Measurements from ENCODE around the gene CLTB. TPM values are rescaled to one million over a fixed set of nuclear protein-coding genes. Genes with fewer than 3 reads are reported as not detected.
A peak's percentile ranks its signal among the peaks of the same experiment; 100 is the strongest.

The CLTB gene
- total RNA-seq, 2 donors from 2014 or later = 64.0 to 80.5 TPM

- Mint-ChIP-seq H3K9me3 (no peaks in the 10 kb centered on the region), H3K27me3 (peaks cover 0 to 6% of the 10 kb centered on the region in 2 donors), H3K27ac (no peak overlapping the region), H3K36me3 (no peaks in the 10 kb centered on the region), H3K4me3 (no peak overlapping the region), H3K4me1 (ENCODE audit: low read depth in 2 of 2) (peaks cover 7 to 11% of the 10 kb centered on the region in 2 donors)
- no peak for DNase-seq (ENCODE audit: low spot score)
- no peak for ATAC-seq
These were observed 25.6 kb upstream of the CLTB start for GRCh38 chr5:176441921-176442323.

- DNase-seq (ENCODE audit: low spot score) = no peak
- no peak for ATAC-seq
- Mint-ChIP-seq H3K27me3 (peaks cover 0 to 6% of the 10 kb centered on the region in 2 donors), H3K4me3 (no peak overlapping the region), H3K9me3 (no peaks in the 10 kb centered on the region), H3K36me3 (no peaks in the 10 kb centered on the region), H3K27ac (no peak overlapping the region), H3K4me1 (ENCODE audit: low read depth in 2 of 2) (peaks cover 10 to 13% of the 10 kb centered on the region in 2 donors)
These were observed 24.8 kb upstream of the CLTB start for GRCh38 chr5:176440927-176441706.

GRCh38 chr5:176438959-176439757 is 22.8 kb upstream of the CLTB start:
- H3K36me3 Mint-ChIP-seq = no peaks in the 10 kb centered on the region

DNA sequence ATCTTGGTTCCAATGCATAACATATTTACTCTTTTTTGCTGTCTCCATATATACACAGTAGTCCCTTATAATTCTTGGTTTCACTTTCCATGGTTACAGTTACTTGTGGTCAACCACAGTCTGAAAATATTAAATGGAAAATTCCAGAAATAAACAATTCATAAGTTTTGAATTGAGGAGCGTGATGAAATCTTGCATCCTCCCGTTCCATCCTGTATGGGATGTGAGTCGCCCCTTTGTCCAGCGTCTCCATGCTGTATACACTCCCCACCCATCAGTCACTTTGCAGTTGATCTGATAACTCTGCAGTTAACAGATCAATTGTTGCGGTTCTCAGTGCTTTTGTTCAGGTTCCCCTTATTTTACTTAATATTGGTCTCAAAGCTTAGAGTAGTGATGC is 20.3 kb upstream of the CLTB start:
- Mint-ChIP-seq H3K9me3 (no peaks in the 10 kb centered on the region), H3K4me1 (ENCODE audit: low read depth in 2 of 2) (peaks cover 10% of the 10 kb centered on the region in 2 donors), H3K27ac (peak overlapping the region in 1 of 2 donors; percentile 6), H3K27me3 (peaks cover 0 to 4% of the 10 kb centered on the region in 2 donors), H3K36me3 (no peaks in the 10 kb centered on the region), H3K4me3 (peak overlapping the region; percentile 46)
- ATAC-seq (peak in 1 of 2 donors; percentile 44), DNase-seq (ENCODE audit: low spot score) (no peak)

More at GRCh38 chr5:176438959-176439757, 22.8 kb upstream of the CLTB start:
- H3K9me3 Mint-ChIP-seq = no peaks in the 10 kb centered on the region
- no peak for ATAC-seq
- H3K27ac Mint-ChIP-seq = no peak overlapping the region
- no peak for DNase-seq (ENCODE audit: low spot score)
- H3K4me3 Mint-ChIP-seq = no peak overlapping the region
- peaks cover 0 to 6% of the 10 kb centered on the region in 2 donors for H3K27me3 Mint-ChIP-seq
- H3K4me1 Mint-ChIP-seq (ENCODE audit: low read depth in 2 of 2) = peaks cover 10% of the 10 kb centered on the region in 2 donors

DNA sequence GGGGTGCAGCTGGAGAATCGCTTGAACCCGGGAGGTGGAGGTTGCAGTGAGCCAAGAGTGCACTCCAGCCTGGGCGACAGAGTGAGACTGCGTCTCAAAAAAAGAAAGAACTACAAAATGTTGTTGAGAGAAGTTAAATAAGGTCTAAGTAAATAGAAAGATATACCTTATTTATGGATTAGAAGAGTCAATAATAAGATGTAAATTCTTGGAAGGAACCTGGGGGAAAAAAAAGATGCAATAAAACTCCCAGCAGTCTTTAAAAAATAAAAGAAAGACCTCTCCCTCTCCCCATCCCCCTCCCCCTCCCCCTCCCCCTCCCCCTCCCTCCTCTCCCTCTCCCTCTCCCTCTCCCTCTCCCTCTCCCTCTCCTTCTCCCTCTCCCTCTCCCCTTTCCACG is 16.4 kb upstream of the CLTB start:
- ATAC-seq (no peak), DNase-seq (ENCODE audit: low spot score) (no peak)
- no peak overlapping the region for H3K27ac Mint-ChIP-seq
- H3K36me3 Mint-ChIP-seq = no peaks in the 10 kb centered on the region
- peaks cover 14 to 17% of the 10 kb centered on the region in 2 donors for H3K4me1 Mint-ChIP-seq (ENCODE audit: low read depth in 2 of 2)
- H3K27me3 Mint-ChIP-seq = peaks cover 0 to 2% of the 10 kb centered on the region in 2 donors
- no peak overlapping the region for H3K4me3 Mint-ChIP-seq
- H3K9me3 Mint-ChIP-seq = no peaks in the 10 kb centered on the region

- Mint-ChIP-seq H3K9me3 (no peaks in the 10 kb centered on the region), H3K4me1 (ENCODE audit: low read depth in 2 of 2) (peaks cover 4 to 7% of the 10 kb centered on the region in 2 donors), H3K4me3 (no peak overlapping the region), H3K36me3 (no peaks in the 10 kb centered on the region), H3K27me3 (no peaks in the 10 kb centered on the region), H3K27ac (peak overlapping the region in 1 of 2 donors; percentile 5)
- ATAC-seq (no peak), DNase-seq (ENCODE audit: low spot score) (no peak)
These were observed 13.6 kb upstream of the CLTB start for GRCh38 chr5:176429972-176430371.

DNA sequence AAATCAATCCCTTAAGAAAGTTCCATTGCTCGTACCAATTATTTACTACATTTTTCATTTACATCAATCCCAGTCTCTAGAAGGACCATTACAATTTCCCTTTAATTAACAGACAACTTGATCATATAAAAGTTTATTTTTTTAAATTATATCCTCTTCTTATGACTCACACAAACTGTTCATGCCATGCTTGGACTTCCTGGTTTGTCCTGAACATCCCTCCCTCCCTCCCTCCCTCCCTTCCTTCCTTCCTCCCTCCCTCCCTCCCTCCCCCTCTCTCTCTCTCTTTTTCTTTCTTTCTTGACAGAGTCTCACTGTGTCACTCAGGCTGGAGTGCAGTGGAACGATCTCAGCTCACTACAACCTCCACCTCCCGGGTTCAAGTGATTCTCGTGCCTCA is 11.6 kb upstream of the CLTB start:
- Mint-ChIP-seq H3K27me3 (peaks cover 0 to 3% of the 10 kb centered on the region in 2 donors), H3K36me3 (no peaks in the 10 kb centered on the region), H3K4me1 (ENCODE audit: low read depth in 2 of 2) (peaks cover 4 to 7% of the 10 kb centered on the region in 2 donors), H3K27ac (no peak overlapping the region), H3K9me3 (no peaks in the 10 kb centered on the region), H3K4me3 (no peak overlapping the region)
- DNase-seq (ENCODE audit: low spot score) = no peak
- ATAC-seq = no peak

GRCh38 chr5:176426876-176427275 is 10.5 kb upstream of the CLTB start:
- no peak overlapping the region for H3K4me3 Mint-ChIP-seq
- peaks cover 4 to 7% of the 10 kb centered on the region in 2 donors for H3K4me1 Mint-ChIP-seq (ENCODE audit: low read depth in 2 of 2)
- DNase-seq (ENCODE audit: low spot score) = no peak
- no peak overlapping the region for H3K27ac Mint-ChIP-seq
- H3K9me3 Mint-ChIP-seq = no peaks in the 10 kb centered on the region
- no peak for ATAC-seq
- no peaks in the 10 kb centered on the region for H3K36me3 Mint-ChIP-seq
- peaks cover 5 to 8% of the 10 kb centered on the region in 2 donors for H3K27me3 Mint-ChIP-seq

DNA sequence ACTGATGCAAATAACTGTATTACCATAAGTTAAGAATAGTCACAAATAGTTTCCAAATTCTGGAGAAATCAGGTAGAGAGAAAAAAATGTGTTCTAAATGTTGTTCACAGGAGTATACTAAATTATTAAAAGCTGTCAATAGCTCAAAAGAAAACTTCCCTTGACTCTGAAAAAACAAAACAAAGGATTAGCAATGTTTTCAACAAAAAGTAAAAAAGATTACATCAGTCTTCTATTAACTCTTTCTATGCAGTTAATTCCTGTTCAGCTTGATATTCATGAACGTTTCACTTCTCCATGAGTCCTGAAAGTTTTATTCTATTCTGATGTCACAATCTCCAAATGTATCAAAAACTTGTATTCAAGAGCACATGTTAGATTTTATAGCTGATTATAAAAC is 9.5 kb upstream of the CLTB start:
- Mint-ChIP-seq H3K4me1 (ENCODE audit: low read depth in 2 of 2) (peaks cover 4 to 6% of the 10 kb centered on the region in 2 donors), H3K36me3 (no peaks in the 10 kb centered on the region), H3K27ac (no peak overlapping the region), H3K27me3 (peaks cover 5 to 11% of the 10 kb centered on the region in 2 donors), H3K9me3 (no peaks in the 10 kb centered on the region), H3K4me3 (no peak overlapping the region)
- DNase-seq (ENCODE audit: low spot score) = no peak
- ATAC-seq = no peak

DNA sequence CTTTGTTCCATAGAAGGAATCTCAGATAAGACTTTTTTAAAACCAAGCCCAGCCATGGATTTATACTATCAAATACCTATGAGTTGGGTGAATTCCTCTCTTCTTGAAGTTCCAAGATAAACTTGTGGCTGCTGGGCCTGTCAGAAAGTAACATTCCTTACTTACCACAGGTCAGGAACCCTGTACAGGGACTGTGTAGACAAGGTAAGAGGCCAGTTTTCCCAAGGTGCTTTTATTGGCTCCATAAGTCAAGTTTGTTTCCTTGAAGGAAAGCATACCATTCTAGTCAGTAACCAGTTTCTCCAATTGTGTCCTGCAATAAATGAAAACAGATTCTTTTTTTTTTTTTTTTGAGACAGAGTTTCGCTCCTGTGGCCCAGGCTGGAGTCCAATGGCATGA is 8.8 kb upstream of the CLTB start:
- Mint-ChIP-seq H3K27ac (no peak overlapping the region), H3K9me3 (no peaks in the 10 kb centered on the region), H3K4me3 (no peak overlapping the region), H3K27me3 (peaks cover 5 to 16% of the 10 kb centered on the region in 2 donors), H3K4me1 (ENCODE audit: low read depth in 2 of 2) (no peaks in the 10 kb centered on the region), H3K36me3 (no peaks in the 10 kb centered on the region)
- ATAC-seq (no peak), DNase-seq (ENCODE audit: low spot score) (no peak)

DNA sequence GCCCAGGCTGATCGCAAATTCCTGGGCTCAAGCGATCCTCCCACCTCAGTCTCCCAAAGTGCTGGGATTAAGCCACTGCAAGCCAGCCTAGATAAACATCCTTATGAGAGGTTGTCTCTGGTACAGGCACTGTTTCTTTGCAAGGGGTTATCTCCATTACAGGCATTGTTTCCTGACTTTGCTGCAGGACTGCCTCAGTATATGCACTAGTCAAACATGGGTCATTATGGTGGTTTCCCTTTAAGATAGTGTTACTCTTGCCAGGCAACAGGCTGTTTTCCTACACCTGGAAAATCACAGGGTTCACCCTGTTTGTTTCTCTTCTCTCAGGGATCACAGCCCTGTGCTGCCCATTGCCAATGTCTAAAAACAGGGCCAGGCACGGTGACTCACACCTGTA is 7.8 kb upstream of the CLTB start:
- Mint-ChIP-seq H3K4me1 (ENCODE audit: low read depth in 2 of 2) (no peaks in the 10 kb centered on the region), H3K9me3 (no peaks in the 10 kb centered on the region), H3K27ac (no peak overlapping the region), H3K27me3 (peaks cover 5 to 16% of the 10 kb centered on the region in 2 donors), H3K4me3 (no peak overlapping the region), H3K36me3 (no peaks in the 10 kb centered on the region)
- no peak for ATAC-seq
- DNase-seq (ENCODE audit: low spot score) = no peak

- DNase-seq (ENCODE audit: low spot score) (no peak), ATAC-seq (no peak)
- Mint-ChIP-seq H3K4me3 (no peak overlapping the region), H3K27ac (no peak overlapping the region), H3K27me3 (peaks cover 5 to 16% of the 10 kb centered on the region in 2 donors), H3K9me3 (no peaks in the 10 kb centered on the region), H3K36me3 (no peaks in the 10 kb centered on the region), H3K4me1 (ENCODE audit: low read depth in 2 of 2) (peaks cover 4 to 10% of the 10 kb centered on the region in 2 donors)
These were observed 4.7 kb upstream of the CLTB start for GRCh38 chr5:176420972-176421544.

GRCh38 chr5:176420086-176420485 is 3.7 kb upstream of the CLTB start:
- Mint-ChIP-seq H3K27me3 (peaks cover 5 to 16% of the 10 kb centered on the region in 2 donors), H3K27ac (no peak overlapping the region), H3K4me1 (ENCODE audit: low read depth in 2 of 2) (peaks cover 10 to 15% of the 10 kb centered on the region in 2 donors), H3K36me3 (no peaks in the 10 kb centered on the region), H3K9me3 (no peaks in the 10 kb centered on the region), H3K4me3 (no peak overlapping the region)
- ATAC-seq (no peak), DNase-seq (ENCODE audit: low spot score) (no peak)

DNA sequence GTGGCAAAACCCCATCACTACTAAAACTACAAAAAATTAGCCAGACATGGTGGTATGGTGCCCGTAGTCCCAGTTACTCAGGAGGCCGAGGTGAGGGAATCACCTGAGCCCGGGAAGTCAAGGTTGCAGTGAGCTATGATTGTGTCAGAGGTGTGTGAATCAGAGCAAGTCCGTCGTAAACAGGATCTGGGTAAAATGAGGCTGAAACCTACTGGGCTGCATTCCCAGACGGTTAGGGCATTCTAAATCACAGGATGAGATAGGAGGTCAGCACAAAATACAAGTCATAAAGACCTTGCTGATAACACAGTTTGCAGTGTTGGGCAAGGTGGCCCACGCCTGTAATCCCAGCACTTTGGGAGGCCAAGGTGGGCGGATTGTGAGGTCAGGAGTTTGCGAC is 1.9 kb upstream of the CLTB start:
- Mint-ChIP-seq H3K27me3 (peaks cover 5 to 15% of the 10 kb centered on the region in 2 donors), H3K4me3 (no peak overlapping the region), H3K36me3 (no peaks in the 10 kb centered on the region), H3K9me3 (no peaks in the 10 kb centered on the region), H3K27ac (no peak overlapping the region), H3K4me1 (ENCODE audit: low read depth in 2 of 2) (peaks cover 18 to 20% of the 10 kb centered on the region in 2 donors)
- ATAC-seq (no peak), DNase-seq (ENCODE audit: low spot score) (no peak)
